ENCODE data around the gene SYTL4.

The SYTL4 gene

DNA sequence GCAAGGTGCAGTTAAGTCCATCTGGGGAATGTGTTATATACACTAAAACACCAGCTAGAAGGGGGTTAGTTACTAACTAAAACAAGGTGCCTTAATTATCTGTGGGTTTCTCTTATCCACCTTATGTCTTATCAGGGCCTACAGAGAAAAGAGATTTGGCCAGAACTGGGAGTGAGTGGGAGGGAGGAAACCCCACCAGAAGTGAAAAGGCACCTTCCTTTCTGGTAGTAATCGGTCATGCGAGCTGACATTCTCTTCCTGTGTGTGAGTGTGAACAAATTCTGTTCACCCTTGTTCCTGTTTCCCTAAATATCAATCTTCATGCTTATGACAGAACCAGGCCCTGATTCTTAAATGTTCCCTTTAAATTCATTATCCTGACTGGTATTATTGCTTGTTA is 44.4 kb downstream of the SYTL4 start:
- DNase-seq: no peak

DNA sequence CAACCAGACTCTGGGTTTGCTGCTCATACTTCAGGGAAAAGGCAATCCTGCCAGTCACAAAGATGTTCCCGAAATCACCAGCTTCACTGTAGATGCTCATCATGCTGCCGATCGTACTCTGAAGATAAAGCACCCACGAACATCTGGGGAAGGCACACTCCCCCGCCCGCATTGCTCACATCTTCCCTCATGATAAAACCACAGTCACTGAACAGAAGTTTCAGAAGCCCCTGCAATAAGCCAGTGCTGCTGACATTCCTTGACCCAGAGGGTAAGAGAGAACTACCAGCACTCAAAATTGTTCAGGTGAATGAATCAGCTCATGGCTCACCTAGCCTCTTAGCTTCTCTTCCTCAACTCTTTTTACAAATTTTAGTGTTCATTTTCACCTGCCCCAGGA is 44.8 kb downstream of the SYTL4 start:
- no peak for DNase-seq

DNA sequence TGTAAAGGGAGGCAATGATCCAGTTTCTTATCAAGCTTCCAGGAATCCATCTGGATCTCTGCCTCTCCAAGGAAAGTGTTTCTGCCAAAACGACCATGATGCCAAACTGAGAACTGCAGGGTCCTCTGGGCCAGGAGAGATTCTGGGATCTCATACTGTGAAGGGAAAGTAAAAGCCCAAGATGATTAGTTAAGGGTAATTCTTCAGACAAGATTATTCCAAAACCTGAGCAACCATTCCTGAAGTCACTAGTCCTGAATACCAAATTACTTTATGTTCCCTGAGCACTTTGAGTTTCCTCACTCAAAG is 46.0 kb downstream of the SYTL4 start:
- DNase-seq: no peak

DNA sequence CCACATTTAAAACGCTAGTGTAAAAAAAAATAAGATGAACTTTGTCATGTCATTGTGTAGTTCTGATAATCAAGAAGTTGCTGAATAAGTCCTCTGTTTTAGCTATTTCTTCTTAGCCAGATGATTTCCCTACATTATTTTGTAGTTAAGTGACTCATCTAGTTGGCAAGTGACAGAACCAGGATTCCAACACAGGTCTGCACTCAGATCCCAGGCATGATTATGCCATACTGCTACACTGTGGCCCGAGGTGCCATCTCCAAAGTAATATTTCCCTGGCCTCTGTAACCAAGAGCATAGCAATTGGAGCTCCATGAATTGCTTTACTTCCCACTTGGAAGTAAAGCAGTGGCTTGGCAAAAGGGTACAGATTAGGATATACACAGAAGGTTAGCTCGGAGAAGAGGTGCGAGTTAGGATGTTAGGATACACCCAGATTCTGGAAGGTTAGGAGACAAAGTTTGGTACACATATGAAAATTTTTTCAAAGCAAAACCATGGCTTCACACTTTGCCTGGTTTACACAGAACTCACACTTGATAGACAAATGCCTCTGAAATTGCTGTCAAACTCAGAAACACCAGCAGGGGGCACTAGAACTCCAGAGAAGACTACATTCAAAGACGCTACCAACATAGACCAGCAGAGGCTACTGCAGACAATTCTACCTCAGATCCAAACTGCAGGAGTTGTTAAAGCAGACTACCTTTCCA is 46.5 kb downstream of the SYTL4 start:
- peak; percentile 69 for DNase-seq

DNA sequence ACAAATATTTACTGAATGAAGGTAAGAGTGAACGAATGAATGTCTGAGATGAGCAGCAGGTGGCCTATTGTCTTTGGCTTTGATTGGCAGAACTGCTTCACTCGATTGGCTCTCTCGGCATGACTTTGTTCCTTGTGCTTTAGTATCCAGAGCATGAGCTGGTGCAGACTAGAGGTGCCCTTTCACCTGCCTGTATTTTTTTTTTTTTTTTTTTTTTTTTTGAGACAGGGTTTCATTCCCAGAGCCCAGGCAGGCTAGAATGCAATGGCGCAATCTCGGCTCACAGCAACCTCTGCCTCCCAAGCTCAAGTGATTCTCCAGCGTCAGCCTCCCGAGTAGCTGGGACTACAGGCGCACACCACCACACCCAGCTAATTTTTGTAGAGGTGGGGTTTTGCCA is 49.0 kb downstream of the SYTL4 start:
- no peak for DNase-seq

DNA sequence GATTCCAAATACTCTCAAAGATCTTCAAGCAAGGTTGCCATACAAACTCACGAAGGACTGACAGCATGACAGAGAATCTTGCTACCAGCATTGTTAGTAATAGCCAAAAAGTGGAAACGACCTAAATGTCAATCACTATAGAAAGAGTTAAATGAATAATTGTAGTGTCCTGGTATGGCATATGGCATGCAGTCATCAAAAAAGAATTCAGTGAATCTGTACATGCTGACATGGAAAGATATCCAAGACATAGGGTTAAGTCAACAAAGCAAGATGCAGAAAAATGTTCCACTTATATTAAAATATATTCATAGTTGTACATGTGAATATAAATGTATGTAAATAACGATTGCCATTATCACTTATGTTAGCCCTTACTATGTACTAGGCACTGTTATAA is 50.3 kb downstream of the SYTL4 start:
- peak; percentile 53 for DNase-seq

DNA sequence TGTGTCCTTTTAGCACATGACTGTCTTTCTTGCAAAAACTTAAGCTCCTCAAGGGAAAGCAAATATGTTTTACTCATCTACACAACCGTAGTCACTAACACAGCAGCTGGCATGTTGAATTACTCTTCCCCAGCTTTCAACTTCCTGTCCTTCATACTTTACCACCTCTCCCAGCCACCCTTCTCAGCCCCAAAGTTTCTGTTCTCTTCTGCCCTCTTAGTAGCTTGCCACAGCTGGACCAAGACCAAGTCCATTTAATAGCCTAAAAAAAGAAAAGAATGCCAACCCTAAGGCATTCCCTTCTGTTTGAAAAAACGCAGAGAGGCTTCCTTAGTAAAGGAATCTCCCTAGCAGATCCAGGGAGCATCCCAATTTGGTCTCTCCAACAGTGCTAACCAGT is 51.2 kb downstream of the SYTL4 start:
- DNase-seq: peak; percentile 35

DNA sequence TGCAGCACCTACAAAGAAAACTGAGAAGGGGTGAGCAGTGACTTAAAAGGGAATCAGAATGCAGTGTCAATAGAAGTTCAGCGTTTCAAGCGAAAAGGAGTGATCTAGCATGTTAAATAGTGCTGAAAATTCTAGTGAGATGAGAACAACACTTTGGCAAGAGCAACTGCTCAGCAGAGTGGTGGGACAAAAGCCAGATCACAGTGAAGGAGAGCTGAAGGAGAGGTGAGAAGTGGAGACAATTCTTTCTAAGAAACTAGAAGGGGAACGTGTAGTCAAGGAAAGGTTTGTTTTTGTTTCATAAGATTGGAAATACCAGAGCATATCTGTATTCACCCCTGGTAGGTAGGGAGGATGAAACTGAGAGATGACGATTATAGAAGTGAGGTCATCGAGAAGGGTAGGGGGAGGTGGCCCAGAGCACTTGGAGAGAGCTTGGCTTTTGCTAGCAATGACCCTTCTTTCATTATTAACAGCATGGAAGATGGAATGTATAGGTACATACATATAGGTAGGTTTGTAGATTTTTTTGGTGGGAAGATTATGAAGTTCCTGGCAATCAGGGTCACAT is 54.2 kb downstream of the SYTL4 start:
- DNase-seq: peak; percentile 18

DNA sequence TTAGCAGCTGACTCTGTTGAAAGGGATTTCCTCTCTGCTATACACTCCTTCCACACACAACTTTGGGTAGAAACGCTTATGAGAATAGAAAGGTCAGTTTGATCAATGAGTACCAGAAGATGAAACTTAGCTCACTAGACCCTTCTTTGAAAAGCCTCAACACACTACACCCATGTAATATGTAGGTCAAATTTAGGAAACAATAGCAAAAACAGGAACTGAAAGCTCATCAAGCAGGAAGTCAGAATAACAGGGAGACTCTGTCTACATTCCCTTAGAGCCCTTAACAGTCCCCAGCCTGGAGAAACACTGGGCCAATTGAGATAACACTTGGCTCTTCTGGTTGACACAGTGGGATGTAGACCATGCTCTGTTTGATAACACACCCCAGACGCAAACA is 57.2 kb downstream of the SYTL4 start:
- DNase-seq: no peak

DNA sequence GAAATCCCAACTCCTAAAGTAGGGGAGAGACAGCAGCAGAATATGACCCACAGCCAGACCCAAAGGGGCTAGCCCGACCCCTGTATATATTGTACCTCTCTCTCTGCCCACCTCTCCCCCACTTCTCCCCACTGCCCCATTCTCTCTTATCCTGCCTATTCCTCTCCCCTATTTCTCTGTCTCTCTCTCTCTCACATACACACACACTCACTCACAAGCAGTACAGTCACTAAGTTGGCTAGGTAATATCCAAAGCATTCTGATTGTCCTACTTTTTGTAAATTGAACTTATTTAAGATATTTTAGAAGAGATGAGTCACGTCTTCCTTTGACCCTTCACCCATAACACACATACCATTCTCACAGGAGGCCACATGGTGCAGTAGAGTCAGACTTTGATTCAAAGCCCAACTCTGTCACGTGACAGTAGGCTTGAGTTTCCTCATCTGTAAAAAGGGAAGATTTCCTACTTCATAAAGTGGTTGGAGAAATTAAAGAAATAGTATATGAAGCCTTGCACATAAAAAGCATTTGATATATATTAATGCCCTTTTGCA is 58.4 kb downstream of the SYTL4 start:
- peak; percentile 58 for DNase-seq

DNA sequence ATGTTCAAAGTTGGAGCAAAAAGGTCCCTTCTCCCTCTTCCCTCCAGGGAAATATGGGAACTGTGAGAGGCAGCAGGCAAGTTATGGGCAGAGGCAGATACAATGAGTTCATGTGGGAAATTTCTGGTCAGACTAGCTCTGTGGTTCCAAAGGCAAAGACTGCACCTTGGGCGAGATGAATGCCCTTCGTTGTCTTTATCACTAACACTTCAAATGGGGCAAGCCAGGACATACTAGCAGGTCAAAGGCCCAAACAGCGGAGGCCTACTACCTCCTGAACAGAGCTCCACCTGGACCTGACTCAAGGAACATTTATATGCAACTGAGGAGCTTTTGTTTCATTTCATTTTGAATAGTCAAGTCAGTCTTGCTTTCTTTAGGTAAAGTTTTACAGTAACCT is 59.0 kb downstream of the SYTL4 start:
- DNase-seq: no peak

DNA sequence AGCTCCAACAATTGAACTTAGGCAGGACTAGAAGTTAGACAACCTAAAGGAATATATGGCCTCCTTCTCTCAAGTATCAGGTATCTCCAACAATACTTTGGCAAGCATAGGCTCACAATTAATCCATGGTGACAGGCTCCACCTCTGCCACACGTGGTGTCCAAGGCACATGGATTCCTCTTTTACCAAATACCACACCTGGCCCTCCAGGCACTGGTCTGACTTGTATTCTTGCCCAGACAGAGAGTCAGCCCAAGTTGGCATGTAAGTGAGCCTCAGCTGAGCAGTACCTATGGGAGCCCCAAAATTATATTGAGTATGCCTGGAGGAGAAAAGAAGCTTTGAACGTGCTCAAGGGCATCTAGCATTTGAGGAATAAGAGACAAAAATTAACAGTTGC is 68.3 kb downstream of the SYTL4 start:
- no peak for DNase-seq

DNA sequence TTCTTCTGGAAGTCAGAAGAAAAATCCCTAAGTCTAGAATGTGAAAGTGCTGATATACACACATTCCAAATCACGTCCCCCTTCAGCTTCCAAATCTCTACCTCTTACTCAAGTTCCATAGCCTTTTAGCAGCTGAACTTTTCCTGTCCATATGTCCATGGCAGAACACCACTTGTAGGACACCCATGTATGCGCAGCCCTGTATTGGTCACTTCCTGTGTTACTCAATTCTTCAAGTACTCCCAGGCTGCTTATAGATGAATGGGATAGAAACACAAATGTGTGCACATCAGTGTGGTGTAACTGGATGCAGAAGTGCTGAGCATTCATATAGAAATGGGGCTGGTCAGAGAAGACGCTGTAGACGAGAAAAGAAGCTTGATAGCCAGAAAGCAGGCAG is 69.1 kb downstream of the SYTL4 start:
- no peak for DNase-seq

DNA sequence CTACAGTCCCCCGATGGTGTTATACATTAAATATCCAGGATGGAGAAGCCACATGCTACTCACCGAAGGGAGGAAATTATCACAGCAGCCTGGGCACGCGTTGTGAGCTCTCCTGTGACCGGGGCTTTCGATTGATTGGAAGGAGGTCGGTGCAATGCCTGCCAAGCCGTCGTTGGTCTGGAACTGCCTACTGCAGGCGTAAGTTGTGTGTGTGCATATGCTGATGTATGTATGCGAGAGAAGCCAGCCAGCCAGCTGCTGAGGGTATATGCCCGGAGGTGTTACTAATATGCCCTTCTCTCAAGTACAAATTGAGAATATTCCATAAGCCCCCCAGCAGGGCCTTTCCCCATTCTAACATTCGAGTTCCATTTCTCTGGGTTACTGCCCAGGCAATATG is 69.8 kb downstream of the SYTL4 start:
- DNase-seq: no peak

DNA sequence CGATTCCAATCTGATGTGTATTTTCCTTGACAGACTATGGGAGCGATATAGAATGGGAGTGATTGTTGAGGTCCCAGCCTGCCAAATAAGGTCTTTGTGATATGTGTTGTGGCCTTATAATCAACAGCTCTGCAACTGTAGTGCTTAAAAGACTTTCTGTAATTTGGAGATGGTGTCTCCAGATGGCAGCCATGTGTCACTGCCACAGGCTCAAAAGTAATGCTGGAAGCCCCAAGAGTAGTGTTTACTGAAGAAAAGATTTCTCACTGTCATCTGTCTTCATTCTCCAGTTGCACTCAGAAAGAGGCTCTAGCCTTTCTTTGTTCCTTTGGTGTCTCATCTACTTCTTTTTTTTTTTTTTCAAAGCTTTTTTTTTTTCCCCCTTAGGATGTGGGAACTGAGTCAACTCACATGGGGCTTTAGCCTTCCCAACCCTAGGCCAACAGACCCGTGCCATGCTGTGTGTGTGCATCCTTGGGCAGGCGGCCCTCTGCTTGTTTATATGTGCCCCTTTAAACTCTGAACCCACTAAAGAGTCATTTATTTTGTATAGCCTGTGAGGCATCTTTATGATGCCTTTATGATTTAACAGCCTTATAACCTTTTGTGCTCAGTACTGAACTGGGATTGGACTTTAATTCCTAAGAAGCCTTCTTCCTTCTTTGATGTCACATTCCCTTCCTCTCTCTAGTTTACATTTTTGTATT is 72.3 kb downstream of the SYTL4 start:
- DNase-seq: peak; percentile 20

DNA sequence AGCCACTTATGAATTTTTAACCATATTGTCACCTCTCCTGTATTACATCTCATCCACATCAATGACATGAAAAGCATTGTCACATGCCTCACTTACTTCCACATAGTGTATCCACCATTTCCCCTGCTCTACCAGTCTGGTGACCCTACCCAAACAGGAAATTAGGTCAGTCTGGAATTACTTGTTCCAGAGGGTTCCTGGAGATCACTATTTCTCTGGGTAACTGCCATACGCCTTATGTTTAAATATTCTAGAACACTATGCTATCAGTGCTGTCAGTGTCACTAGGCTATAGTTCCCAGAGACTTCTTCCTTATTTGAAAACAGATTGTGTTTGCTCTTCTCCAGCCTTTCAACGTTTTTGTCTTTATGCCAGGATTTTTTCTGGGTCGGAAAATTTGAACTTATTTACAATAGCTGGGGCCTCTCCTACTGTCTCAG is 73.0 kb downstream of the SYTL4 start:
- peak; percentile 12 for DNase-seq

DNA sequence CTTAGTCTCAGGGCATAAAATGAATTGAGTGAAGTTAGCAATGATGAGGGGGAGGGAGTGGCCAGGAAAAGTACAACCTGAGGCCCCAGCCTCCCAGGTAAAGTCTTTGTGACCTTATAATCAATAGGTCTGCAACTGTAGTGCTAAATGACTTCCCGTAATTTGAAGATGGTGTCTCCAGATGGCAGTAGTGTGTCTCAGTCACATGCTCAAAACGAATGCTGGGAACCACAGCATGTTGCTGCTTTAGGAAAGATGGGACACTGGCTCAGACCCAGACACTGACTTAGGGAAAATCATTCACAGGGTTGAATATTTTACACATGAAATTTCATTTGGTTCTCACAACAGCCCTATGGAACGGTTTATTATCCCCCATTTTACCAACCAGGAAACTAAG is 77.7 kb downstream of the SYTL4 start:
- DNase-seq: peak; percentile 45

DNA sequence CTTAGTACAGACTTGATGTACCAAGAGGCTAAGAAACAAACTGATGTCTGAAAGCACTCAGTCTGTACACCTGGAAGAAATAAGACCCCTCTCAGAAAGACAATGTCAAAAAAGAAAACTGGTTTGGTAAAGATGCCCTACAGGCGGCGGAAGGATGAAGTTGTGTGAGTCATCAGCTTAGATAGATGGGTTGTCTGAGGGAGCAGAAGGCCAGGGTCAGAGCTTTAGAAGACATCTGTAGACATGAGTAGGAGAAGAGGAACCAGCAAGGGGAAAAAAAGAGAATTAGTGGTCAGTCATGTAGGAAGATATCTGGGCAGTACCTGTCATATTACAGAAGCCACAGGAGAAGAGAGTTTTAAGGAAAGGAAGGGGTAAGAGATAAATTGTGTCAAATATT is 79.7 kb downstream of the SYTL4 start:
- DNase-seq: no peak

DNA sequence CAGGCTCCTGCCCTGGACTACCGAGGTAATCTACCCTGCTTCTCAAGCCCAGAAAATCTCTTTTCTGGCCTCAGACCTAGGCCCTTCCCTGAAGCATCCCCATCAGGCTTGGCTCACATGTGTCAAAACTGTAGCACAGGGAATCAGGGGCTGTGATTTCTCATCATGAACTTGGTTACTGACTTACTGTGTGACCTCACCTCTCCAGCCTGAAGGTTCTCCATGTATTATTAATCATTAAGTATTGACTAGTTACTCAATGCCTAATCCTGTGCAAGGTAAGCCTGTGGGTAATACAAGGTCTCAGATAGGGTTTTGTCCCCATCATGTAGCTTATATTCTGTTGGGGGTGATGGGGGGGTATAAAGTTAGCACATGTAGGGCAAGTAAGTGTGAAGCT is 81.1 kb downstream of the SYTL4 start:
- no peak for DNase-seq

DNA sequence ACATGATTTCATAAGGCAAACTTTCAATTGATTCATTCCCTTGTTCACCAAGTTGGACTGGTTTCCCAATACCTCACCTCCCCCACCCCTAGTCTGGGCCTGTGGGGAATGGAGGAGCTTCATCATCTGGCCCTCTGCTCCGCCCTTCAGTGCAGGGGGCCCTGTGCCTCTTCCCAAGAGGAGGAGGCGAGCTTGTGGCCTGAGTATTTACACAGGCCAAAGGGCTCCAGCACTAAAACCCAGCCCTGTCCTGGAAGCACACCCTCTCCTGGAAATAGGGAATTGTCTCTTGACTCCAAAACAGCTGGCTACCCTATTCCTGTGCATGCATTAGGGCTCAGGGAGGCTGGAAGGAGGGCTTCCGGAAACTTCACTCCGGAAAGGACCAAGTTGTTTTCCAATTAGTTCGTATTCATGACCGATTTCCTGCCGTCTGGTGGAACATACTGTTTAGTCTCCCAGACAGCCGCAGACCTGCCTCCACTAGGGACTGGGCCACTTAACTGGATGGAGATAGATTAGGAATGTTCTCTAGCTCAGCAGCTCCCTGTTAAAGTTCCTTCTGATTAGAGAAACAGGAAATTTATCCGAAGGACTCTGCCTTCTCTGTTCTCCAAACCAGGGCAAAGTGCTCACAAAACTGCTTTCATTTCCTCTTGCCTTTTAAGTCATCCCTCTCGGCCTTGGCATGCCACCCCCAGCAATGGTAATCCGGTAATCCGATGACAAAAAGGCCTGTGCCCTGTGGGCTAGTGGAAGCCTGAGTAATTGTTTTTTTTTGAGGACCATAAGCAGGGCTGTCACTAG is 82.2 kb downstream of the SYTL4 start:
- DNase-seq: peak; percentile 94

DNA sequence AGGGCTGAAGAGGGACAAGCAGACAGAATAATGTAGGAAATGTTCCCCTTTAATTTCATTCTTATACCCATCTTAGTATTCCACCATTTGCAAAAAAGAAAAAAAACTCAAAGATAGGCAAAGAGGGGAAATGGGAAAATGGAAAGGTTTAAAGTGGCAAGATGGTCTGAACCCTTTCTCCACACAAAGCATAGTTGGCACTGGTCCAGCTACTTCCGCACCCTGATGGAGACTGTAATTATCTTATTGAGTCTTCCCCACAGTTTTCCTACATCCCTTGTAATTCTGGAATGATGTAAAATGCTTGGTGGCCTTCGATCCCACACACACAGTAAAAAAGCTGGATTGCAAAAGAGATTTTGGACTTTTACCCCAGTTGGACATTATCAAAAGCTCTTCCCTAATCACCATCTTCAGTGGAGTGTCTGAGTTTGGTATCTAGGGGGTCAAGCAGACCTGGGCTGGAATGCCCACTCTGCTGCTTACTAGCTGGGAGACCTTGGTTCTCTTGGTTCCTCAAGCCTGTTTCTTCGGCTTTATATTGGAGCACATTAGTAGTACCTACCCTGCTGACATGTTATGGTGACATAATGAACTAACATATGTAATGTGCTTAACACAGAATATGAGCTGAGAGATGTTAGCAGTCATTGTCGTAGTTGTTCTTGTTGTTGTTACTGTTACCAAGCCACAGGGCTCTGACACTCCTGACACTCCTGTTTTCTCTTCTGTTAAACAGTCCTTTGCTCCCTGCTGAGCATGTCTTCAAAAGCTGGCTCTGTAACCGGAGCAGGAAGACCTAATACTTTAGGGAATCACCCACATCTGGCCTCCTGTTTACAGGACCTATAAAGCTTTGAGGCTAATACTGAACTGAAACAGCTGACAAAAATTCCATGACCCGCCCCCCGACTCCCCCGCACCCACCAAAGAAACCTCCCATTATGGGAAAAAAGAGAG is 83.2 kb downstream of the SYTL4 start:
- DNase-seq: peak; percentile 81

DNA sequence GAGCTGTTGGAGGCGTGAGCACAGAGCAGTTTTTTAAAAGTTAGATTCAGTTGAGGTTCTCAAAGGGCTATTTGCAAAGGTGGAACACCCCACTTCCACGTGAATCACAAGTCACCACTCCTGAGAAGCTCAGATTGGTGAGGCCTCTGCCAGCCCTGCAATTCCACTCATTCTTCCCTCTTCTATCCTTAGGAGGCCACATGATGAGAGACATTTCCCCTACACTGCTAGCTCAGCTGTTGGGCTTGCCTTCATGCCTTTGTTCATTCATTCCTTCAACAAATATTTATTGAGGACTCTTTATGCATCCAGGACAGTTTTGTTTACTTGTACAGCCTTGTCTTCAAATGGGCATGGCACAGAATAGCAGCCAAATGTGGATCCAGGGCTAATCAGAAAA is 84.2 kb downstream of the SYTL4 start:
- DNase-seq: peak; percentile 6
